Measurements from ENCODE around the gene LTB4R2.

GRCh38 chr14:24342889-24343288 is 32.9 kb downstream of the LTB4R2 start:
- TF ChIP-seq CTCF (IDR thresholded peaks at IDR 0.05), result no peak
- TF ChIP-seq POLR2A (IDR thresholded peaks at IDR 0.05), result no peak
- TF ChIP-seq POLR2AphosphoS5 (IDR thresholded peaks at IDR 0.05), result no peak

All from prostate gland (tissue), 2 donors.